HG02943 (cell line): ENCODE measurements around the gene HS6ST1.

Experiments
- ATAC-seq: cut with Tn5 transposase; IDR thresholded peaks from one replicate; pipeline ENCODE4 v1.9.1; 2021; ENCODE audit warnings: mild to moderate bottlenecking, low read depth, moderate library complexity; ENCODE audit not compliant: unreplicated experiment

Gene HS6ST1

GRCh38 chr2:128322715-128323554 is 4.3 kb upstream of the HS6ST1 start:
- no peak for ATAC-seq

GRCh38 chr2:128321784-128322714 is 3.4 kb upstream of the HS6ST1 start:
- peak; percentile 45 for ATAC-seq

- no peak for ATAC-seq
Observed at GRCh38 chr2:128320906-128321771, 2.5 kb upstream of the HS6ST1 start.

GRCh38 chr2:128320192-128320905 is 1.7 kb upstream of the HS6ST1 start:
- ATAC-seq = no peak

GRCh38 chr2:128319631-128320191 is 1.0 kb upstream of the HS6ST1 start:
- ATAC-seq = no peak

GRCh38 chr2:128318245-128318644 is 423 bp downstream of the HS6ST1 start:
- ATAC-seq = peak; percentile 8

GRCh38 chr2:128317899-128318225 is 806 bp downstream of the HS6ST1 start:
- peak; percentile 13 for ATAC-seq

- ATAC-seq = peak; percentile 41
Observed at GRCh38 chr2:128317181-128317898, 1.3 kb downstream of the HS6ST1 start.

- ATAC-seq = no peak
Observed at GRCh38 chr2:128316777-128317180, 1.9 kb downstream of the HS6ST1 start.

- ATAC-seq = no peak
Observed at GRCh38 chr2:128315829-128316776, 2.6 kb downstream of the HS6ST1 start.

GRCh38 chr2:128315122-128315828 is 3.4 kb downstream of the HS6ST1 start:
- no peak for ATAC-seq

- no peak for ATAC-seq
Observed at GRCh38 chr2:128314348-128315121, 4.1 kb downstream of the HS6ST1 start.

GRCh38 chr2:128313931-128314347 is 4.7 kb downstream of the HS6ST1 start:
- no peak for ATAC-seq

- no peak for ATAC-seq
Observed at GRCh38 chr2:128313091-128313836, 5.4 kb downstream of the HS6ST1 start.

GRCh38 chr2:128312411-128312810 is 6.3 kb downstream of the HS6ST1 start:
- ATAC-seq = no peak
